ENCODE measurements around the gene IAH1. TPM values are rescaled to one million over a fixed set of nuclear protein-coding genes. Genes with fewer than 3 reads are reported as not detected.

Gene IAH1
- total RNA-seq, 2 donors from 2014 or later = 10.2 to 25.4 TPM

- intact Hi-C loops (cut with DNase I) = no loop called here
- Histone ChIP-seq H3K9me3 (no peaks in the 10 kb centered on the region), H3K27me3 (no peaks in the 10 kb centered on the region), H3K4me1 (no peaks in the 10 kb centered on the region), H3K36me3 (replicated peaks in 1 of 2; ENCODE audit: insufficient read depth in 1 of 2, low read depth in 2 of 2) (no peaks in the 10 kb centered on the region), H3K27ac (no peak overlapping the region), H3K4me3 (no peak overlapping the region)
- TF ChIP-seq POLR2A (IDR thresholded peaks at IDR 0.05) = no peak
- no peak for TF ChIP-seq CTCF (IDR thresholded peaks at IDR 0.05)
- 77 to 83% methylated on average over 6 of the region's 6 CpGs for WGBS, 2 donors
- no peak for ATAC-seq
- no peak for DNase-seq
Measured at GRCh38 chr2:9462886-9463697, 11.3 kb upstream of the IAH1 start.

- 73 to 81% methylated on average over 7 of the region's 7 CpGs for WGBS, 2 donors
- intact Hi-C loops (cut with DNase I) = no loop called here
- DNase-seq = no peak
- H3K4me1 ChIP-seq = no peaks in the 10 kb centered on the region
- no peaks in the 10 kb centered on the region for H3K9me3 ChIP-seq
- H3K27ac ChIP-seq = no peak overlapping the region
- TF ChIP-seq POLR2A (IDR thresholded peaks at IDR 0.05) = no peak
- no peak for TF ChIP-seq CTCF (IDR thresholded peaks at IDR 0.05)
- no peak overlapping the region for H3K4me3 ChIP-seq
- no peaks in the 10 kb centered on the region for H3K27me3 ChIP-seq
- no peak for ATAC-seq
- H3K36me3 ChIP-seq (replicated peaks in 1 of 2; ENCODE audit: insufficient read depth in 1 of 2, low read depth in 2 of 2) = no peaks in the 10 kb centered on the region
Measured at GRCh38 chr2:9463698-9464034, 10.7 kb upstream of the IAH1 start.

GRCh38 chr2:9465170-9465569 is 9.2 kb upstream of the IAH1 start:
- Histone ChIP-seq H3K9me3 (no peaks in the 10 kb centered on the region), H3K27ac (no peak overlapping the region), H3K4me3 (no peak overlapping the region), H3K27me3 (no peaks in the 10 kb centered on the region), H3K4me1 (no peaks in the 10 kb centered on the region), H3K36me3 (replicated peaks in 1 of 2; ENCODE audit: insufficient read depth in 1 of 2, low read depth in 2 of 2) (no peaks in the 10 kb centered on the region)
- 87 to 88% methylated on average over 7 of the region's 7 CpGs for WGBS, 2 donors
- intact Hi-C loops (cut with DNase I) = no loop called here
- TF ChIP-seq CTCF (IDR thresholded peaks at IDR 0.05) = no peak
- no peak for TF ChIP-seq POLR2A (IDR thresholded peaks at IDR 0.05)
- ATAC-seq = no peak
- DNase-seq = no peak

GRCh38 chr2:9466147-9466683 is 8.1 kb upstream of the IAH1 start:
- H3K27me3 ChIP-seq = no peaks in the 10 kb centered on the region
- TF ChIP-seq CTCF (IDR thresholded peaks at IDR 0.05) = no peak
- TF ChIP-seq POLR2A (IDR thresholded peaks at IDR 0.05) = no peak
- no peak overlapping the region for H3K27ac ChIP-seq
- no peak for ATAC-seq
- intact Hi-C loops (cut with DNase I) = no loop called here
- no peaks in the 10 kb centered on the region for H3K9me3 ChIP-seq
- no peak overlapping the region for H3K4me3 ChIP-seq
- 94% methylated on average over 46 of the region's 46 CpGs for WGBS, 2 donors
- H3K4me1 ChIP-seq = no peaks in the 10 kb centered on the region
- no peaks in the 10 kb centered on the region for H3K36me3 ChIP-seq (replicated peaks in 1 of 2; ENCODE audit: insufficient read depth in 1 of 2, low read depth in 2 of 2)
- no peak for DNase-seq

- TF ChIP-seq POLR2A (IDR thresholded peaks at IDR 0.05) = no peak
- no peak for TF ChIP-seq CTCF (IDR thresholded peaks at IDR 0.05)
- Histone ChIP-seq H3K27me3 (no peaks in the 10 kb centered on the region), H3K4me1 (no peaks in the 10 kb centered on the region), H3K27ac (no peak overlapping the region), H3K9me3 (no peaks in the 10 kb centered on the region), H3K4me3 (no peak overlapping the region), H3K36me3 (replicated peaks in 1 of 2; ENCODE audit: insufficient read depth in 1 of 2, low read depth in 2 of 2) (no peaks in the 10 kb centered on the region)
- DNase-seq = peak; percentile 38 to 75 (median 59)
- intact Hi-C loops (cut with DNase I) = no loop called here
- WGBS, 2 donors = 38 to 51% methylated on average over 10 of the region's 10 CpGs
- ATAC-seq = no peak
Measured at GRCh38 chr2:9467687-9468086, 6.7 kb upstream of the IAH1 start.

Data from body of pancreas (tissue), 4 donors.